Activated CD4-positive, alpha-beta memory T cell treated with anti-CD3 and anti-CD28 coated beads, Interleukin-2, amount 10 ng/mL, durations not matched to agents 7 days and 5 days (primary cell): Measurements from ENCODE around the gene CIDEC. TPM values are rescaled to one million over a fixed set of nuclear protein-coding genes. Genes with fewer than 3 reads are reported as not detected.
"Not testable (repeated sequence)": the region's sequence is repeated elsewhere in the genome, so short reads cannot be mapped to it uniquely, and the experiment has no call there.

Experiments
- CTCF ChIA-PET: fragments of 350-600 bp; sonication (Branson Sonifier 250); formaldehyde crosslinking; loops from one replicate; lab custom pipeline; 2021; ENCODE audit warnings: antibody characterized with exemption, inconsistent platforms; lab: Charles Lee
- POLR2A ChIA-PET: fragments of 350-600 bp; sonication (Branson Sonifier 250); formaldehyde crosslinking; loops from one replicate; lab custom pipeline; 2021; ENCODE audit warnings: antibody characterized with exemption; lab: Charles Lee
- DNase-seq: peaks from one replicate; pipeline ENCODE4 v3.0.0-alpha.2; 2020
- H3K27ac Mint-ChIP-seq: one replicate; pipeline ENCODE4 v1.8.0; 2021; ENCODE audit warnings: mild to moderate bottlenecking, mixed read lengths
- H3K27me3 Mint-ChIP-seq: one replicate; pipeline ENCODE4 v1.8.0; 2021; ENCODE audit warnings: mixed read lengths
- H3K36me3 Mint-ChIP-seq: one replicate; pipeline ENCODE4 v1.8.0; 2021; ENCODE audit warnings: low read depth, mixed read lengths
- H3K4me1 Mint-ChIP-seq: one replicate; pipeline ENCODE4 v1.8.0; 2021; ENCODE audit warnings: mixed read lengths
- H3K4me3 Mint-ChIP-seq: one replicate; pipeline ENCODE4 v1.8.0; 2021; ENCODE audit warnings: mild to moderate bottlenecking, mixed read lengths
- H3K9me3 Mint-ChIP-seq: one replicate; pipeline ENCODE4 v1.8.0; 2021; ENCODE audit warnings: mixed read lengths
- total RNA-seq, 2 experiments: library from RNA; stranded (reverse); gene quantifications; one replicate each; pipeline ENCODE4 v1.2.3, GENCODE V29; 2021

CIDEC gene
- total RNA-seq, 2 experiments from 2014 or later, result not detected

DNA sequence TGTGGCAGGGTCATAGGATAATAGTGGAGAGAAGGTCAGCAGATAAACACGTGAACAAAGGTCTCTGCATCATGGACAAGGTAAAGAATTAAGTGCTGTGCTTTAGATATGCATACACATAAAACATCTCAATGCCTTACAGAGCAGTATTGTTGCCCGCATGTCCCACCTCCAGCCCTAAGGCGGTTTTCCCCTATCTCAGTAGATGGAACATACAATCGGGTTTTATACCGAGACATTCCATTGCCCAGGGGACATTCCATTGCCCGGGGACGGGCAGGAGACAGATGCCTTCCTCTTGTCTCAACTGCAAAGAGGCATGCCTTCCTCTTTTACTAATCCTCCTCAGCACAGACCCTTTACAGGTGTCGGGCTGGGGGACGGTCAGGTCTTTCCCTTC lies 32.2 kb downstream of the CIDEC start:
- POLR2A ChIA-PET, H3K27me3 Mint-ChIP-seq, H3K9me3 Mint-ChIP-seq, DNase-seq, H3K27ac Mint-ChIP-seq, H3K4me3 Mint-ChIP-seq, H3K36me3 Mint-ChIP-seq: not testable (repeated sequence)
- peaks cover 20% of the 10 kb centered on the region for H3K4me1 Mint-ChIP-seq
- CTCF ChIA-PET, result interaction anchor here (1.3 to 2.0 kb wide), 2 partner anchors 16 to 44 kb away, joined by 3 to 6 read pairs; no protein-coding TSS in a partner anchor

DNA sequence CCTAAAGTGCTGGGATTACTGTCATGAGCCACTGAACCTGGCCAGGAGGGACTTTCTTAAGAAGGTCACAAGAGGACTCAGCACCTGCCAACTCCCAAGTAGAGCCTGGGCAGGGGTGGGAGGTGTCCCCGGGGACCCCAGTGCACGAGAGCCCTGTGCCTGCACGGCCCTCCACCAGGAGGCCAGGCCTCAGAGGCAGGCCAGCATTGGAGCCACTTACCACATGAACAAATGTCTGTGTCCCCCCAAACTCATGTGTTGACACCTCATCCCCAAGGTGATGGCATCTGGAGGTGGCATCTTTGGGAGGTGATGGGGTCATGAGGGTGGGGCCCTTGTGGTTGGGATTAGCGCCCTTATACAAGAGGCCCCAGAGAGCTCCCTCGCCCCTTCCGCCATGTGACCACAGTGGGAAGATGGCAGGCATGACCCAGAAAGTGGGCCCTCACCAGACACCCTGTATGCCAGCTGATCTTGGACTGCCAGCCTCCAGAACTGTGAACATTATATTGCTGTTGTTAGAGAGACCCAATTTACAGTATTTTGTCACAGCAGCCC lies 33.0 kb downstream of the CIDEC start:
- Mint-ChIP-seq H3K27ac (no peak overlapping the region), H3K9me3 (no peaks in the 10 kb centered on the region), H3K4me1 (peaks cover 23% of the 10 kb centered on the region), H3K27me3 (peaks cover 5% of the 10 kb centered on the region), H3K36me3 (peaks cover 10% of the 10 kb centered on the region), H3K4me3 (no peak overlapping the region)
- no peak for DNase-seq
- POLR2A ChIA-PET, result interaction anchor here (1.3 kb wide), 1 partner anchor 44 kb away, joined by 6 read pairs; no protein-coding TSS in a partner anchor
- CTCF ChIA-PET, result interaction anchor here (1.0 to 1.5 kb wide), 4 partner anchors 42 to 139 kb away, joined by 3 to 6 read pairs (median 4); partner anchors contain the start of genes EMC3 and OGG1

- Mint-ChIP-seq H3K27me3 (no peaks in the 10 kb centered on the region), H3K36me3 (peaks cover 16% of the 10 kb centered on the region), H3K9me3 (no peaks in the 10 kb centered on the region), H3K27ac (no peak overlapping the region), H3K4me1 (peaks cover 27% of the 10 kb centered on the region), H3K4me3 (no peak overlapping the region)
- no peak for DNase-seq
- ChIA-PET CTCF (interaction anchor here (0.8 to 1.5 kb wide), 6 partner anchors 8 to 140 kb away, joined by 3 to 6 read pairs (median 4); partner anchors contain the start of genes EMC3 and OGG1), POLR2A (interaction anchor here (0.7 to 1.3 kb wide), 2 partner anchors 44 to 45 kb away, joined by 4 to 6 read pairs; no protein-coding TSS in a partner anchor)
Measured at GRCh38 chr3:9846231-9846630, 33.8 kb downstream of the CIDEC start.

DNA sequence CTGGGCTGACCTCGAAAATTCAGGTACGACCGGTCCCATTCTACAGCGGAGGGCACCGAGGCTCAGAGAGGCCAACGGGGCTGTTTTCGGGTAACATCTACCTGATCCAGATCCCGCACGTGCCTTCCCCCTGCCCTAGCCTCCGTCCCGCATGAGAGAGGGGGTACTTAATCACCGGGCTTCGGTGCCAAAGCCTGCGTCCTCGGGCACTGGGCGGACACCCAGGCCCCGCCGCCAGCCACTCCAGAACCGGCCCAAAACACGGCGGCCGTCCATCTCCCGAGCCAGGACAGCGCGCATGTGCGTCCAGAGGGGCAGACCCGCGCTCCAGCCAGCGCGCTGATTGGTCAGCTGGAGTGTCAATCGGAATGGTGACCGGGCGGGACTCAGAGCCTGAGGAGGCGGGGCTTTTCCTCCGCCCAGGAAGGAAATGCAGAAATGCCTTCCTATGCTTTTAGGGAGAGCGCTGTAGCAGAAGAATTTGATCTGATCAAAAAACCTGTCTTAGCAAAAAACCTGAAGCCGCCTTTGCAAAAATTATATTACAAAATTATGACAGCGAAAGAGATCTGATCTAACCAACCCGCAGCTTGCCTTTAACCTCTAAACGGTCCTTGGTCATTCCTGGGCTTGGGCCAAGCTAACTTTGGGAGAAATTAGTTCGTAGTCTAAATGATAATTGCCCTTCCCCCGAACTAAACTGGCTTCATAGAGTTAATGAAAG lies 36.2 kb downstream of the CIDEC start, which contains the start of gene RPUSD3:
RPUSD3 (minus strand) TSS at position 294 of the 724 bp plus-strand sequence; CDS start at position 276, 18 bp downstream.
- CTCF ChIA-PET, result interaction anchor here (0.7 to 2.3 kb wide), 7 partner anchors 11 to 143 kb away, joined by 3 to 8 read pairs (median 3); partner anchors contain the start of genes CRELD1 and EMC3
- H3K4me1 Mint-ChIP-seq, result peaks cover 27% of the 10 kb centered on the region

DNA sequence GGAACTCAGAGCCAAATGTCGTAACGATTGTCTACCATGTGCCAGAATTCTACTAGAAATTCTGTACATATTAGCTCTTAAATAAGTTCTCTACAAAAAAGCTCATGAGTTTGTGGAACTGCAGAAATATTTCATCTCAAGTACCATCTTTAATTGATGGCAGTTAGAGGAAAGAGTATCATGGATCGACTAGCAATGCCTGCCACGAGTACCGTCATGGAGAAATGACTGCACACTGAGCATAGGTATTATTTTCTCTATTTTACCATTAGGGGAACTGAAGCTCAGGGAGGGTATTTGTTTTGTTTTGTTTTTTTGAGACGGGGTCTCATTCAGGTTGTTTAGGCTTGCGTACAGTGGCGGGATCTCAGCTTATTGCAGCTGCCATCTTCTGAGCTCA lies 39.0 kb downstream of the CIDEC start:
- POLR2A ChIA-PET, result interaction anchor here (0.7 to 1.4 kb wide), 4 partner anchors 10 to 92 kb away, joined by 3 to 4 read pairs (median 3); partner anchors contain the start of gene CRELD1

More for the DNA sequence above, 36.2 kb downstream of the CIDEC start, which contains the start of gene RPUSD3:
- peak; percentile 97 for DNase-seq
- Mint-ChIP-seq H3K27ac (peak within 1 kb of the TSS; percentile 83), H3K9me3 (no peaks in the 10 kb centered on the region), H3K4me3 (peak within 1 kb of the TSS; percentile 99), H3K27me3 (no peaks in the 10 kb centered on the region), H3K36me3 (peaks cover 32% of the 10 kb centered on the region)
- POLR2A ChIA-PET, result interaction anchor here (1.2 to 3.1 kb wide), 6 partner anchors 47 to 477 kb away, joined by 3 to 18 read pairs (median 8); partner anchors contain the start of genes ARPC4, CRELD1, FANCD2 and JAGN1

DNA sequence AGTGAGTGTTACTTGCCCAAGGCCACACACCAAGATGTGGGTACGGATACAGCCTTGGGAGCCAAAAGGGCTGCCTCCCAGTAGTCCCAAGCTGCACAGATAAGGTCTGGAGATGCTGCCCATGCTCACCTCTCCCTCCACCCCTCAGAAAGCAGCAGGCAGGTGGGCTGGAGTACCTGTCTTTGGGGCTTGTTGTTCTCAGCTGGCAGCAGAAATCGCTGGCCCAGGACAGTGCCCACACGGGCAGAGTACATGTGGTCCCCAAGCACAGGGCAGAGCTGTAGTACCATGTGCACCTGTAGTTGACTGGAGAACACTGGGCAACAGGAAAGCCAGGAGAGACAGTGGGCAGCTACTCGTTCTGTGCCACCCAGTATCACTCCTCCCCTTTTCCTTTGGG lies 41.2 kb downstream of the CIDEC start:
- CTCF ChIA-PET, result interaction anchor here (0.9 to 3.0 kb wide), 3 partner anchors 10 to 30 kb away, joined by 3 to 12 read pairs (median 3); no protein-coding TSS in a partner anchor
- H3K4me1 Mint-ChIP-seq, result peaks cover 14% of the 10 kb centered on the region
- no peak for DNase-seq
- no peaks in the 10 kb centered on the region for H3K27me3 Mint-ChIP-seq
- POLR2A ChIA-PET, result interaction anchor here (0.6 kb wide), 1 partner anchor 9 kb away, joined by 3 read pairs; no protein-coding TSS in a partner anchor
- no peaks in the 10 kb centered on the region for H3K9me3 Mint-ChIP-seq
- H3K4me3 Mint-ChIP-seq, result no peak overlapping the region
- peaks cover 50% of the 10 kb centered on the region for H3K36me3 Mint-ChIP-seq
- no peak overlapping the region for H3K27ac Mint-ChIP-seq

More for the DNA sequence above, 39.0 kb downstream of the CIDEC start:
- H3K27ac Mint-ChIP-seq, result no peak overlapping the region
- peaks cover 27% of the 10 kb centered on the region for H3K4me1 Mint-ChIP-seq
- no peak overlapping the region for H3K4me3 Mint-ChIP-seq
- H3K27me3 Mint-ChIP-seq, result no peaks in the 10 kb centered on the region
- no peak for DNase-seq
- H3K36me3 Mint-ChIP-seq, result peaks cover 36% of the 10 kb centered on the region
- H3K9me3 Mint-ChIP-seq, result no peaks in the 10 kb centered on the region
- CTCF ChIA-PET, result interaction anchor here (0.6 to 1.5 kb wide), 4 partner anchors 9 to 325 kb away, joined by 3 to 6 read pairs (median 4); no protein-coding TSS in a partner anchor

GRCh38 chr3:9837701-9838582 lies 42.1 kb downstream of the CIDEC start:
- ChIA-PET POLR2A (no interaction called here), CTCF (interaction anchor here (0.6 to 3.0 kb wide), 3 partner anchors 11 to 1224 kb away, joined by 3 to 12 read pairs (median 3); no protein-coding TSS in a partner anchor)
- Mint-ChIP-seq H3K9me3 (no peaks in the 10 kb centered on the region), H3K4me1 (peaks cover 11% of the 10 kb centered on the region), H3K4me3 (no peak overlapping the region), H3K27me3 (no peaks in the 10 kb centered on the region), H3K36me3 (peaks cover 48% of the 10 kb centered on the region), H3K27ac (peak overlapping the region; percentile 58)
- DNase-seq, result no peak

GRCh38 chr3:9834520-9835380 lies 45.3 kb downstream of the CIDEC start:
- Mint-ChIP-seq H3K9me3 (no peaks in the 10 kb centered on the region), H3K36me3 (peaks cover 35% of the 10 kb centered on the region), H3K27ac (no peak overlapping the region), H3K4me1 (no peaks in the 10 kb centered on the region), H3K27me3 (no peaks in the 10 kb centered on the region), H3K4me3 (no peak overlapping the region)
- CTCF ChIA-PET, result interaction anchor here (1.5 kb wide), 1 partner anchor 18 kb away, joined by 3 read pairs; no protein-coding TSS in a partner anchor
- POLR2A ChIA-PET, result interaction anchor here (1.2 kb wide), 1 partner anchor 98 kb away, joined by 3 read pairs; no protein-coding TSS in a partner anchor
- DNase-seq, result no peak

DNA sequence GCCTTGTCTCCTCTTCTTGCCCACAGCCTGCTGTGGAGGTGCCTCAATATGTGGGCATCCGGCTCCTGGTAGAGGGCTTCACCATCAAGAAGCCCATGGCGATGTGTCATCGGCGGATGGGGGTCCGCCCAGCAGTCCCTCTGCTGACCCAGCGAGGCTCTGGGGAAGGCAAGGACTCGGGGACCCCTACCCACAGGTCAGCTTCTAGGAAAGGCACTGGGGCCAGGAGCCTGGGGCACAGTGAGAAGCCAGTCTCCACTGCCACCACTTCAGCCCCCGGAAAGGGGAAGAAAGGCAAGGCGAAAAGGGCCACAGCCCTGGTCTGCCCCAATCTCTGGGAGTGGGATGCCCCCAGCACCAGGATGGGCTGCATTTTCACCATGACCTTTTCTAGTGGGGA lies 47.0 kb downstream of the CIDEC start:
- no peaks in the 10 kb centered on the region for H3K27me3 Mint-ChIP-seq
- no peaks in the 10 kb centered on the region for H3K4me1 Mint-ChIP-seq
- CTCF ChIA-PET, result no interaction called here
- POLR2A ChIA-PET, result no interaction called here
- no peak overlapping the region for H3K4me3 Mint-ChIP-seq
- no peak overlapping the region for H3K27ac Mint-ChIP-seq
- DNase-seq, result no peak
- H3K36me3 Mint-ChIP-seq, result peaks cover 44% of the 10 kb centered on the region
- no peaks in the 10 kb centered on the region for H3K9me3 Mint-ChIP-seq

DNA sequence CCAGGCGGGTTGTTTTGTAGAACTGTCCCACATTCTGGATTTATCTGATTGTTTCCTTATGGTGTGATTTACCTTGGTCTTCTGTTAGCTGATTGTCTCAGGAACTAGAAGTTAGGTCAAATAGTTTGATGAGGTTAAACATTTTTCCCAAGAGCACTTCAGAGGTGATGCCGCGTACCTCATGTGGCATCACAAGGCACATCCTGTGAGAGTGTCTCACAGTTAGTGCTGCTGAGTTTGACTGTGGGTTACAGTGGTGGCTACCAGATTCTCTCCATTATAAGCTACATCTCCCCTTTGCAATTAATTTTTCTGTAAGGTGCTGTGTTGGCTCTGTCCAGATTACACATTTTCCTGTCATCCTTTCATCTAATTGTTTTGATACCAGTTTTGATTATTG lies 48.8 kb downstream of the CIDEC start:
- H3K9me3 Mint-ChIP-seq, result no peaks in the 10 kb centered on the region
- ChIA-PET POLR2A (interaction anchor here (1.0 to 1.3 kb wide), 2 partner anchors 9 to 39 kb away, joined by 3 read pairs; partner anchors contain the start of gene ARPC4), CTCF (interaction anchor here (0.5 to 3.6 kb wide), 6 partner anchors 9 to 115 kb away, joined by 3 to 12 read pairs (median 4); partner anchors contain the start of gene CRELD1)
- H3K4me3 Mint-ChIP-seq, result no peak overlapping the region
- peaks cover 48% of the 10 kb centered on the region for H3K36me3 Mint-ChIP-seq
- H3K27ac Mint-ChIP-seq, result no peak overlapping the region
- no peak for DNase-seq
- H3K27me3 Mint-ChIP-seq, result no peaks in the 10 kb centered on the region
- peaks cover 3% of the 10 kb centered on the region for H3K4me1 Mint-ChIP-seq
